Caki2 (cell line): ENCODE data around the gene RALGDS. TPM values are rescaled to one million over a fixed set of nuclear protein-coding genes. Genes with fewer than 3 reads are reported as not detected.

Source experiments
- DNase-seq: peaks from one replicate; pipeline ENCODE4 v3.0.0-alpha.2; 2015; ENCODE audit warnings: low read depth
- in situ Hi-C: cut with HindIII; loops from 2 replicates; pipeline ENCODE4 v1.10.0; 2016; ENCODE audit warnings: low sequenced_read_pairs, low pct_unique_long_range_greater_than_20kb, mixed read lengths
- total RNA-seq: library from RNA; depleted of rRNA; stranded (reverse); fragments of >200 nt; shearing (Covaris generic); gene quantifications from 2 replicates; pipeline ENCODE4 v1.2.3, GENCODE V29; 2014; ENCODE audit warnings: low replicate concordance

RALGDS gene
- total RNA-seq, 1 experiment from 2014 or later = 18.6 TPM

- DNase-seq = no peak
- in situ Hi-C loops = no loop called here
Observed at GRCh38 chr9:133113163-133113948, 7.7 kb downstream of the RALGDS start.

- in situ Hi-C loops = no loop called here
- no peak for DNase-seq
Observed at GRCh38 chr9:133112663-133113026, 8.4 kb downstream of the RALGDS start.

GRCh38 chr9:133111808-133112662 is 9.0 kb downstream of the RALGDS start:
- no peak for DNase-seq
- in situ Hi-C loops = no loop called here

- in situ Hi-C loops = no loop called here
- no peak for DNase-seq
Observed at GRCh38 chr9:133109931-133110650, 10.9 kb downstream of the RALGDS start.

- in situ Hi-C loops = no loop called here
- DNase-seq = no peak
Observed at GRCh38 chr9:133108794-133109641, 12.0 kb downstream of the RALGDS start.

- in situ Hi-C loops = no loop called here
- DNase-seq = no peak
Observed at GRCh38 chr9:133107961-133108793, 12.9 kb downstream of the RALGDS start.

GRCh38 chr9:133107245-133107722 is 13.8 kb downstream of the RALGDS start:
- in situ Hi-C loops = no loop called here
- DNase-seq = no peak

GRCh38 chr9:133106511-133107244 is 14.4 kb downstream of the RALGDS start:
- in situ Hi-C loops = no loop called here
- DNase-seq = no peak

GRCh38 chr9:133105461-133105770 is 15.6 kb downstream of the RALGDS start:
- in situ Hi-C loops = no loop called here
- no peak for DNase-seq

GRCh38 chr9:133104718-133105460 is 16.2 kb downstream of the RALGDS start:
- no peak for DNase-seq
- in situ Hi-C loops = no loop called here

GRCh38 chr9:133103987-133104505 is 17.0 kb downstream of the RALGDS start:
- in situ Hi-C loops = no loop called here
- no peak for DNase-seq

- in situ Hi-C loops = no loop called here
- peak; percentile 46 for DNase-seq
Observed at GRCh38 chr9:133103183-133103986, 17.7 kb downstream of the RALGDS start.

- in situ Hi-C loops = no loop called here
- no peak for DNase-seq
Observed at GRCh38 chr9:133102190-133103021, 18.6 kb downstream of the RALGDS start.
